Measurements from ENCODE around the gene ITGB6. TPM values are rescaled to one million over a fixed set of nuclear protein-coding genes. Genes with fewer than 3 reads are reported as not detected.

The ITGB6 gene
- total and polyA plus RNA-seq, 2 donors (not counting 1 experiment from before 2014, with no cell fraction given): 0.01 TPM; not detected in 1

DNA sequence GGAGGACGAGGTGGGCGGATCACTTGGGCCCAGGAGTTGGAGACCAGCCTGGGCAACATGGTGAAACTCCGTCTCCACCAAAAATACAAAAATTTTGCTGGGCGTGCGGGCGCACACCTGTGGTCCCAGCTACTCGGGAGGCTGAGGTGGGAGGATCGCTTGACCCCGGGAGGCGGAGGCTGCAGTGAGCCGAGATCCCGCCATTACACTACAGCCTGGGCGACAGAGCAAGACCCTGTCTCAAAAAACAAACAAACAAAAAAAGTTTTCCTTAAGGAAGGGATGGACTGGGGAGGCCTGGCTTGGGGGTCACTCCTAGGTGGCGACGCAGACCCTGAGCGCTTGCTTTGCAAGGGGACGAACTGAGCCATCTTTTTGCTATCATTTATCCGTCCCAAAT is 138.5 kb downstream of the ITGB6 start:
- DNase-seq (ENCODE audit: low read depth in 2 of 2): no peak
- Histone ChIP-seq H3K79me2 (ENCODE audit: control insufficient read depth, insufficient read depth, low read length) (no peaks in the 10 kb centered on the region), H3K4me3 (replicated peaks in 1 of 4; ENCODE audit: control extremely low read depth in 1 of 4, insufficient read depth in 1 of 4, low read depth in 3 of 4, low read length in 4 of 4) (peak overlapping the region; percentile 62 to 77 (median 68)), H3K36me3 (ENCODE audit: control insufficient read depth, insufficient read depth, low read length) (no peaks in the 10 kb centered on the region), H3K4me1 (ENCODE audit: control insufficient read depth, extremely low read depth, insufficient read depth, low read length) (no peaks in the 10 kb centered on the region), H3K27ac (ENCODE audit: insufficient read depth, low read length) (no peak overlapping the region), H3K27me3 (ENCODE audit: control insufficient read depth, insufficient read depth, low read length) (peaks cover 5% of the 10 kb centered on the region), H2AFZ (ENCODE audit: low read length) (no peak overlapping the region), H3K9ac (ENCODE audit: insufficient read depth, low read length) (no peak overlapping the region), H3K4me2 (ENCODE audit: extremely low read depth, insufficient read depth, low read length) (peak overlapping the region; percentile 93), H4K20me1 (ENCODE audit: control insufficient read depth, extremely low read depth, insufficient read depth, low read length) (no peaks in the 10 kb centered on the region), H3K9me3 (ENCODE audit: control insufficient read depth, insufficient read depth, low read depth, low read length) (no peaks in the 10 kb centered on the region)
- TF ChIP-seq CTCF (conservative IDR thresholded peaks at IDR 0.05 in 1 of 2, IDR thresholded peaks at IDR 0.05 in 1 of 2; ENCODE audit: low read depth in 1 of 2, low read length in 2 of 2) (no peak), EZH2 (IDR thresholded peaks at IDR 0.05; ENCODE audit: low read length, missing control alignments) (no peak)

- Histone ChIP-seq H3K4me3 (replicated peaks in 1 of 4; ENCODE audit: control extremely low read depth in 1 of 4, insufficient read depth in 1 of 4, low read depth in 3 of 4, low read length in 4 of 4) (no peak overlapping the region), H3K4me2 (ENCODE audit: extremely low read depth, insufficient read depth, low read length) (no peak overlapping the region), H3K79me2 (ENCODE audit: control insufficient read depth, insufficient read depth, low read length) (no peaks in the 10 kb centered on the region), H3K36me3 (ENCODE audit: control insufficient read depth, insufficient read depth, low read length) (no peaks in the 10 kb centered on the region), H3K27ac (ENCODE audit: insufficient read depth, low read length) (no peak overlapping the region), H3K9ac (ENCODE audit: insufficient read depth, low read length) (no peak overlapping the region), H3K9me3 (ENCODE audit: control insufficient read depth, insufficient read depth, low read depth, low read length) (no peaks in the 10 kb centered on the region), H2AFZ (ENCODE audit: low read length) (no peak overlapping the region), H3K27me3 (ENCODE audit: control insufficient read depth, insufficient read depth, low read length) (peaks cover 5% of the 10 kb centered on the region), H3K4me1 (ENCODE audit: control insufficient read depth, extremely low read depth, insufficient read depth, low read length) (no peaks in the 10 kb centered on the region), H4K20me1 (ENCODE audit: control insufficient read depth, extremely low read depth, insufficient read depth, low read length) (no peaks in the 10 kb centered on the region)
- no peak for DNase-seq (ENCODE audit: low read depth in 2 of 2)
- TF ChIP-seq CTCF (conservative IDR thresholded peaks at IDR 0.05 in 1 of 2, IDR thresholded peaks at IDR 0.05 in 1 of 2; ENCODE audit: low read depth in 1 of 2, low read length in 2 of 2): no peak
- TF ChIP-seq EZH2 (IDR thresholded peaks at IDR 0.05; ENCODE audit: low read length, missing control alignments): no peak
Measured at GRCh38 chr2:160060297-160060696, 139.8 kb downstream of the ITGB6 start.

- no peak overlapping the region for H3K4me2 ChIP-seq (ENCODE audit: extremely low read depth, insufficient read depth, low read length)
- H3K27ac ChIP-seq (ENCODE audit: insufficient read depth, low read length): no peak overlapping the region
- no peaks in the 10 kb centered on the region for H3K79me2 ChIP-seq (ENCODE audit: control insufficient read depth, insufficient read depth, low read length)
- H4K20me1 ChIP-seq (ENCODE audit: control insufficient read depth, extremely low read depth, insufficient read depth, low read length): no peaks in the 10 kb centered on the region
- no peak for TF ChIP-seq EZH2 (IDR thresholded peaks at IDR 0.05; ENCODE audit: low read length, missing control alignments)
- no peak for TF ChIP-seq CTCF (conservative IDR thresholded peaks at IDR 0.05 in 1 of 2, IDR thresholded peaks at IDR 0.05 in 1 of 2; ENCODE audit: low read depth in 1 of 2, low read length in 2 of 2)
- no peak for DNase-seq (ENCODE audit: low read depth in 2 of 2)
- H2AFZ ChIP-seq (ENCODE audit: low read length): no peak overlapping the region
- H3K36me3 ChIP-seq (ENCODE audit: control insufficient read depth, insufficient read depth, low read length): no peaks in the 10 kb centered on the region
- no peaks in the 10 kb centered on the region for H3K4me1 ChIP-seq (ENCODE audit: control insufficient read depth, extremely low read depth, insufficient read depth, low read length)
- H3K4me3 ChIP-seq (replicated peaks in 1 of 4; ENCODE audit: control extremely low read depth in 1 of 4, insufficient read depth in 1 of 4, low read depth in 3 of 4, low read length in 4 of 4): no peak overlapping the region
- no peak overlapping the region for H3K9ac ChIP-seq (ENCODE audit: insufficient read depth, low read length)
- peaks cover 8% of the 10 kb centered on the region for H3K27me3 ChIP-seq (ENCODE audit: control insufficient read depth, insufficient read depth, low read length)
- no peaks in the 10 kb centered on the region for H3K9me3 ChIP-seq (ENCODE audit: control insufficient read depth, insufficient read depth, low read depth, low read length)
Measured at GRCh38 chr2:160057356-160057755, 142.7 kb downstream of the ITGB6 start.
